Natural killer cell (primary cell): ENCODE results near the gene TRNP1. TPM values are rescaled to one million over a fixed set of nuclear protein-coding genes. Genes with fewer than 3 reads are reported as not detected.
A peak's percentile ranks its signal among the peaks of the same experiment; 100 is the strongest.
"Not testable (repeated sequence)": the region's sequence is repeated elsewhere in the genome, so short reads cannot be mapped to it uniquely, and the experiment has no call there.

ENCODE experiments used
- ATAC-seq, 3 donors: fragments of 150-1000 bp in 2 of 3; fragments of 200-7000 bp in 1 of 3; cut with Tn5 transposase; 1 replicate in 1 of 3; 2 replicates in 2 of 3; pipeline ENCODE4 v1.10.0; 2021; ENCODE audit warnings: mild to moderate bottlenecking in 2 of 3, moderate library complexity in 2 of 3
- DNase-seq, 2 donors: peaks; one replicate each; pipeline versions ENCODE4 v3.0.0 to v3.0.0-alpha.2; 2013 to 2021; ENCODE audit warnings: mixed read lengths in 1 of 2
- H3K27ac ChIP-seq: one replicate; pipeline ENCODE4 v1.5.1; 2013; ENCODE audit warnings: mild to moderate bottlenecking, low read length
- H3K27me3 ChIP-seq: one replicate; pipeline ENCODE4 v1.6.1; 2013; ENCODE audit warnings: low read length; ENCODE audit not compliant: control insufficient read depth, insufficient read depth
- H3K36me3 ChIP-seq: one replicate; pipeline ENCODE4 v1.6.1; 2013; ENCODE audit warnings: low read length; ENCODE audit not compliant: control insufficient read depth, insufficient read depth
- H3K4me1 ChIP-seq: one replicate; pipeline ENCODE4 v1.6.1; 2013; ENCODE audit warnings: low read length; ENCODE audit not compliant: control insufficient read depth, insufficient read depth
- H3K4me3 ChIP-seq: one replicate; pipeline ENCODE4 v1.5.1; 2013; ENCODE audit warnings: low read length
- H3K9me3 ChIP-seq: one replicate; pipeline ENCODE4 v1.6.1; 2013; ENCODE audit warnings: low read length; ENCODE audit not compliant: control insufficient read depth, insufficient read depth
- H3K27ac Mint-ChIP-seq, 2 donors: one replicate each; pipeline ENCODE4 v1.8.0; 2022; ENCODE audit warnings: mild to moderate bottlenecking in 2 of 2, mixed read lengths in 2 of 2, moderate library complexity in 1 of 2
- H3K27me3 Mint-ChIP-seq, 2 donors: one replicate each; pipeline ENCODE4 v1.8.0; 2022; ENCODE audit warnings: low read depth in 2 of 2, mixed read lengths in 2 of 2
- H3K36me3 Mint-ChIP-seq: one replicate; pipeline ENCODE4 v1.8.0; 2022; ENCODE audit warnings: mixed read lengths
- H3K4me1 Mint-ChIP-seq, 2 donors: one replicate each; pipeline ENCODE4 v1.8.0; 2022; ENCODE audit warnings: mixed read lengths in 2 of 2
- H3K4me3 Mint-ChIP-seq: one replicate; pipeline ENCODE4 v1.8.0; 2022; ENCODE audit warnings: mild to moderate bottlenecking, moderate library complexity, mixed read lengths
- H3K9me3 Mint-ChIP-seq, 2 donors: one replicate each; pipeline ENCODE4 v1.8.0; 2022; ENCODE audit warnings: mixed read lengths in 2 of 2
- CTCF ChIP-seq: fragments of 200-600 bp; IDR thresholded peaks from one replicate; pipeline ENCODE4 v1.8.0; 2022; ENCODE audit warnings: antibody characterized with exemption
- WGBS: methylation state at CpG from one replicate; pipeline ENCODE4 v1.1.7; 2013; ENCODE audit warnings: missing lambda C conversion rate; ENCODE audit not compliant: insufficient coverage; 5-methylcytosine and 5-hydroxymethylcytosine counted together
- intact Hi-C: fragments of 100-400 bp; cut with micrococcal nuclease; formaldehyde crosslinking; loops from one replicate; pipeline ENCODE4 v1.14.2; 2022
- total RNA-seq, 4 donors: library from RNA; stranded (reverse); fragments of 120-200 nt in 1 of 4; gene quantifications; one replicate each; pipeline versions ENCODE4 v1.2.3 to v1.2.4, GENCODE V29; 2013 to 2022

The TRNP1 gene
- total RNA-seq, 3 donors from 2014 or later (not counting 1 experiment from before 2014, with no cell fraction given), result 0.18 to 3.0 (median 0.95) TPM

- no peaks in the 10 kb centered on the region for H3K4me1 ChIP-seq
- H3K36me3 Mint-ChIP-seq, result no peaks in the 10 kb centered on the region
- H3K4me1 Mint-ChIP-seq, result no peaks in the 10 kb centered on the region
- intact Hi-C loops, result no loop called here
- peaks cover 43% of the 10 kb centered on the region for H3K36me3 ChIP-seq
- no peak for DNase-seq
- no peaks in the 10 kb centered on the region for H3K27me3 Mint-ChIP-seq
- H3K4me3 ChIP-seq, result no peak overlapping the region
- WGBS, result 96% methylated on average over 4 of the region's 4 CpGs
- no peak for TF ChIP-seq CTCF
- no peak overlapping the region for H3K27ac ChIP-seq
- peak overlapping the region in 1 of 2 donors; percentile 24 for H3K27ac Mint-ChIP-seq
- no peak overlapping the region for H3K4me3 Mint-ChIP-seq
- ATAC-seq, result no peak
- H3K27me3 ChIP-seq, result no peaks in the 10 kb centered on the region
- no peaks in the 10 kb centered on the region for H3K9me3 ChIP-seq
- H3K9me3 Mint-ChIP-seq, result no peaks in the 10 kb centered on the region
Measured at GRCh38 chr1:26946270-26946669, 47.2 kb upstream of the TRNP1 start.

GRCh38 chr1:26948725-26949057, 44.8 kb upstream of the TRNP1 start:
- H3K9me3 Mint-ChIP-seq, H3K4me3 Mint-ChIP-seq, H3K9me3 ChIP-seq, DNase-seq, H3K27me3 Mint-ChIP-seq, H3K4me3 ChIP-seq, H3K27me3 ChIP-seq, ATAC-seq, H3K27ac ChIP-seq, H3K4me1 Mint-ChIP-seq, H3K4me1 ChIP-seq, intact Hi-C loops, H3K36me3 Mint-ChIP-seq, H3K27ac Mint-ChIP-seq: not testable (repeated sequence)
- H3K36me3 ChIP-seq, result peaks cover 22% of the 10 kb centered on the region
- 91% methylated on average over 16 of the region's 16 CpGs for WGBS

GRCh38 chr1:26949266-26949925, 44.1 kb upstream of the TRNP1 start:
- Histone ChIP-seq H3K4me3 (no peak overlapping the region), H3K4me1 (no peaks in the 10 kb centered on the region), H3K27ac (no peak overlapping the region), H3K36me3 (peaks cover 18% of the 10 kb centered on the region), H3K9me3 (no peaks in the 10 kb centered on the region), H3K27me3 (no peaks in the 10 kb centered on the region)
- Mint-ChIP-seq H3K4me3 (no peak overlapping the region), H3K9me3 (no peaks in the 10 kb centered on the region), H3K27me3 (peaks cover 0 to 4% of the 10 kb centered on the region in 2 donors), H3K27ac (peak overlapping the region in 1 of 2 donors; percentile 22), H3K4me1 (no peaks in the 10 kb centered on the region), H3K36me3 (no peaks in the 10 kb centered on the region)
- intact Hi-C loops, result no loop called here
- WGBS, result 100% methylated on average over 1 of the region's 1 CpG
- ATAC-seq (no peak), DNase-seq (no peak)
- TF ChIP-seq CTCF, result no peak

- H3K4me3 ChIP-seq, result no peak overlapping the region
- Mint-ChIP-seq H3K9me3 (no peaks in the 10 kb centered on the region), H3K36me3 (no peaks in the 10 kb centered on the region), H3K4me3 (no peak overlapping the region), H3K27ac (peak overlapping the region in 1 of 2 donors; percentile 22), H3K4me1 (no peaks in the 10 kb centered on the region), H3K27me3 (peaks cover 0 to 4% of the 10 kb centered on the region in 2 donors)
- no peak for DNase-seq
- no peak for ATAC-seq
- intact Hi-C loops, result no loop called here
- no peaks in the 10 kb centered on the region for H3K27me3 ChIP-seq
- no peaks in the 10 kb centered on the region for H3K4me1 ChIP-seq
- peaks cover 15% of the 10 kb centered on the region for H3K36me3 ChIP-seq
- no peaks in the 10 kb centered on the region for H3K9me3 ChIP-seq
- TF ChIP-seq CTCF, result no peak
- no peak overlapping the region for H3K27ac ChIP-seq
- 86% methylated on average over 3 of the region's 3 CpGs for WGBS
Measured at GRCh38 chr1:26949926-26950319, 43.6 kb upstream of the TRNP1 start.
